Measurements from ENCODE around the gene RAB34.

GRCh38 chr17:28737316-28737715, 19.6 kb upstream of the RAB34 start:
- TF ChIP-seq CTCF (IDR thresholded peaks at IDR 0.05) (no peak), REST (IDR thresholded peaks at IDR 0.05; ENCODE audit: insufficient read depth in 1 of 2, low read depth in 2 of 2, low read length in 1 of 2) (no peak)
